ENCODE results near the gene ANAPC15.

Gene ANAPC15

GRCh38 chr11:72105888-72106287, 6.6 kb downstream of the ANAPC15 start, which contains the start of gene TOMT:
TSS of gene TOMT (plus strand) at chr11:72105924. CDS start at chr11:72105952, 28 bp downstream.
- TF ChIP-seq TAF1 (IDR thresholded peaks at IDR 0.05; ENCODE audit: borderline replicate concordance, insufficient read depth, low read length): no peak
- TF ChIP-seq REST (IDR thresholded peaks at IDR 0.05; ENCODE audit: insufficient read depth in 1 of 2, low read depth in 2 of 2, low read length in 2 of 2): no peak
- TF ChIP-seq POLR2AphosphoS5 (IDR thresholded peaks at IDR 0.05; ENCODE audit: low read depth, low read length): no peak
- no peak for TF ChIP-seq FOXP2 (optimal IDR thresholded peaks at IDR 0.05; ENCODE audit: borderline replicate concordance, extremely low read depth, extremely low read length, insufficient read depth)
- no peak for TF ChIP-seq SIN3A (IDR thresholded peaks at IDR 0.05; ENCODE audit: borderline replicate concordance, insufficient read depth, low read length)

GRCh38 chr11:72103754-72104167, 8.7 kb downstream of the ANAPC15 start:
- TF ChIP-seq SIN3A (IDR thresholded peaks at IDR 0.05; ENCODE audit: borderline replicate concordance, insufficient read depth, low read length) (no peak), FOXP2 (optimal IDR thresholded peaks at IDR 0.05; ENCODE audit: borderline replicate concordance, extremely low read depth, extremely low read length, insufficient read depth) (no peak), POLR2AphosphoS5 (IDR thresholded peaks at IDR 0.05; ENCODE audit: low read depth, low read length) (no peak), REST (IDR thresholded peaks at IDR 0.05; ENCODE audit: insufficient read depth in 1 of 2, low read depth in 2 of 2, low read length in 2 of 2) (no peak), TAF1 (IDR thresholded peaks at IDR 0.05; ENCODE audit: borderline replicate concordance, insufficient read depth, low read length) (no peak)

GRCh38 chr11:72102946-72103753, 9.3 kb downstream of the ANAPC15 start, which contains the start of gene LAMTOR1:
TSS of gene LAMTOR1 (minus strand) at chr11:72103297. CDS start at chr11:72103224, 73 bp downstream.
- TF ChIP-seq TAF1 (IDR thresholded peaks at IDR 0.05; ENCODE audit: borderline replicate concordance, insufficient read depth, low read length) (peak; percentile 67; the same call in 1 of the 2 replicates), SIN3A (IDR thresholded peaks at IDR 0.05; ENCODE audit: borderline replicate concordance, insufficient read depth, low read length) (0 out of 2 replicates have a peak, but pooled peaks have one; percentile 37), POLR2AphosphoS5 (IDR thresholded peaks at IDR 0.05; ENCODE audit: low read depth, low read length) (peak; percentile 88), REST (IDR thresholded peaks at IDR 0.05; ENCODE audit: insufficient read depth in 1 of 2, low read depth in 2 of 2, low read length in 2 of 2) (0 out of 4 replicates have a peak, but pooled peaks of 1 of the 2 experiments have one; percentile 30), FOXP2 (optimal IDR thresholded peaks at IDR 0.05; ENCODE audit: borderline replicate concordance, extremely low read depth, extremely low read length, insufficient read depth) (peak; percentile 88)

GRCh38 chr11:72102631-72102945, 9.9 kb downstream of the ANAPC15 start:
- TF ChIP-seq SIN3A (IDR thresholded peaks at IDR 0.05; ENCODE audit: borderline replicate concordance, insufficient read depth, low read length): no peak
- TF ChIP-seq FOXP2 (optimal IDR thresholded peaks at IDR 0.05; ENCODE audit: borderline replicate concordance, extremely low read depth, extremely low read length, insufficient read depth): no peak
- TF ChIP-seq REST (IDR thresholded peaks at IDR 0.05; ENCODE audit: insufficient read depth in 1 of 2, low read depth in 2 of 2, low read length in 2 of 2): no peak
- TF ChIP-seq TAF1 (IDR thresholded peaks at IDR 0.05; ENCODE audit: borderline replicate concordance, insufficient read depth, low read length): no peak
- TF ChIP-seq POLR2AphosphoS5 (IDR thresholded peaks at IDR 0.05; ENCODE audit: low read depth, low read length): no peak; the same call in 1 of the 2 replicates
